Measurements from ENCODE around the gene SH3BGRL3. TPM values are rescaled to one million over a fixed set of nuclear protein-coding genes. Genes with fewer than 3 reads are reported as not detected.

SH3BGRL3 gene
- total RNA-seq, 1 donor: 30.8 TPM

GRCh38 chr1:26296340-26297056 lies 16.6 kb downstream of the SH3BGRL3 start:
- no peak overlapping the region for H3K27ac ChIP-seq (ENCODE audit: low read depth, low read length)
- H3K9me3 ChIP-seq (ENCODE audit: low read depth, low read length): no peaks in the 10 kb centered on the region
- H4K20me1 ChIP-seq (ENCODE audit: insufficient read depth, low read length): no peaks in the 10 kb centered on the region
- peaks cover 6% of the 10 kb centered on the region for H3K4me1 ChIP-seq (ENCODE audit: insufficient read depth, low read length)
- H2AFZ ChIP-seq (ENCODE audit: low read length): no peak overlapping the region
- no peaks in the 10 kb centered on the region for H3K27me3 ChIP-seq (ENCODE audit: insufficient read depth, low read length)
- H3K79me2 ChIP-seq (ENCODE audit: insufficient read depth, low read length): peaks cover 9% of the 10 kb centered on the region
- peak; percentile 48 for DNase-seq (ENCODE audit: insufficient read length, low spot score, missing footprints)
- TF ChIP-seq CTCF (IDR thresholded peaks at IDR 0.05; ENCODE audit: extremely low read depth, low read depth, low read length): no peak
- no peak overlapping the region for H3K4me3 ChIP-seq (ENCODE audit: insufficient read depth, low read length)
- no peak overlapping the region for H3K4me2 ChIP-seq (ENCODE audit: insufficient read depth, low read length)
- peaks cover 9% of the 10 kb centered on the region for H3K36me3 ChIP-seq (ENCODE audit: insufficient read depth, low read length)

- H3K79me2 ChIP-seq (ENCODE audit: insufficient read depth, low read length): peaks cover 12% of the 10 kb centered on the region
- no peak overlapping the region for H3K4me2 ChIP-seq (ENCODE audit: insufficient read depth, low read length)
- no peak for TF ChIP-seq CTCF (IDR thresholded peaks at IDR 0.05; ENCODE audit: extremely low read depth, low read depth, low read length)
- peak; percentile 57 for DNase-seq (ENCODE audit: insufficient read length, low spot score, missing footprints)
- no peaks in the 10 kb centered on the region for H3K27me3 ChIP-seq (ENCODE audit: insufficient read depth, low read length)
- no peaks in the 10 kb centered on the region for H4K20me1 ChIP-seq (ENCODE audit: insufficient read depth, low read length)
- no peak overlapping the region for H3K27ac ChIP-seq (ENCODE audit: low read depth, low read length)
- H3K9me3 ChIP-seq (ENCODE audit: low read depth, low read length): no peaks in the 10 kb centered on the region
- H3K4me1 ChIP-seq (ENCODE audit: insufficient read depth, low read length): peaks cover 6% of the 10 kb centered on the region
- no peak overlapping the region for H2AFZ ChIP-seq (ENCODE audit: low read length)
- H3K4me3 ChIP-seq (ENCODE audit: insufficient read depth, low read length): no peak overlapping the region
- peaks cover 9% of the 10 kb centered on the region for H3K36me3 ChIP-seq (ENCODE audit: insufficient read depth, low read length)
These were observed 17.3 kb downstream of the SH3BGRL3 start for GRCh38 chr1:26297057-26297790.

- peaks cover 11% of the 10 kb centered on the region for H3K4me1 ChIP-seq (ENCODE audit: insufficient read depth, low read length)
- H2AFZ ChIP-seq (ENCODE audit: low read length): no peak overlapping the region
- H3K36me3 ChIP-seq (ENCODE audit: insufficient read depth, low read length): peaks cover 9% of the 10 kb centered on the region
- H4K20me1 ChIP-seq (ENCODE audit: insufficient read depth, low read length): no peaks in the 10 kb centered on the region
- H3K27me3 ChIP-seq (ENCODE audit: insufficient read depth, low read length): no peaks in the 10 kb centered on the region
- no peak overlapping the region for H3K4me3 ChIP-seq (ENCODE audit: insufficient read depth, low read length)
- peaks cover 12% of the 10 kb centered on the region for H3K79me2 ChIP-seq (ENCODE audit: insufficient read depth, low read length)
- H3K4me2 ChIP-seq (ENCODE audit: insufficient read depth, low read length): no peak overlapping the region
- DNase-seq (ENCODE audit: insufficient read length, low spot score, missing footprints): no peak
- no peak overlapping the region for H3K27ac ChIP-seq (ENCODE audit: low read depth, low read length)
- no peak for TF ChIP-seq CTCF (IDR thresholded peaks at IDR 0.05; ENCODE audit: extremely low read depth, low read depth, low read length)
- H3K9me3 ChIP-seq (ENCODE audit: low read depth, low read length): no peaks in the 10 kb centered on the region
These were observed 17.9 kb downstream of the SH3BGRL3 start for GRCh38 chr1:26297791-26298124.

GRCh38 chr1:26300578-26301275 lies 20.8 kb downstream of the SH3BGRL3 start:
- H3K9me3 ChIP-seq (ENCODE audit: low read depth, low read length): no peaks in the 10 kb centered on the region
- no peak overlapping the region for H3K27ac ChIP-seq (ENCODE audit: low read depth, low read length)
- no peak for TF ChIP-seq CTCF (IDR thresholded peaks at IDR 0.05; ENCODE audit: extremely low read depth, low read depth, low read length)
- H3K27me3 ChIP-seq (ENCODE audit: insufficient read depth, low read length): no peaks in the 10 kb centered on the region
- H4K20me1 ChIP-seq (ENCODE audit: insufficient read depth, low read length): no peaks in the 10 kb centered on the region
- H3K36me3 ChIP-seq (ENCODE audit: insufficient read depth, low read length): peaks cover 9% of the 10 kb centered on the region
- peak; percentile 63 for DNase-seq (ENCODE audit: insufficient read length, low spot score, missing footprints)
- no peak overlapping the region for H3K4me3 ChIP-seq (ENCODE audit: insufficient read depth, low read length)
- peaks cover 20% of the 10 kb centered on the region for H3K4me1 ChIP-seq (ENCODE audit: insufficient read depth, low read length)
- no peak overlapping the region for H2AFZ ChIP-seq (ENCODE audit: low read length)
- H3K79me2 ChIP-seq (ENCODE audit: insufficient read depth, low read length): peaks cover 17% of the 10 kb centered on the region
- no peak overlapping the region for H3K4me2 ChIP-seq (ENCODE audit: insufficient read depth, low read length)
